LNCaP clone FGC (cell line): Measurements from ENCODE around the gene CDCP1.
"Not testable (repeated sequence)": the region's sequence is repeated elsewhere in the genome, so short reads cannot be mapped to it uniquely, and the experiment has no call there.

Experiments used
- DNase-seq: peaks from one replicate; pipeline ENCODE4 v3.0.0-alpha.2; 2011; ENCODE audit warnings: low read depth
- H3K4me3 ChIP-seq: 2 replicates; pipeline ENCODE4 v1.5.1; 2011; ENCODE audit warnings: mild to moderate bottlenecking, low read depth, low read length, control low read depth
- CTCF ChIP-seq: IDR thresholded peaks from 2 replicates; pipeline ENCODE4 v1.5.1; 2012; ENCODE audit warnings: mild to moderate bottlenecking; ENCODE audit not compliant: control insufficient read depth, insufficient read depth; ENCODE audit errors: extremely low read depth

CDCP1 gene

GRCh38 chr3:45079715-45080114 is 66.5 kb downstream of the CDCP1 start:
- no peak overlapping the region for H3K4me3 ChIP-seq
- DNase-seq: no peak
- no peak for TF ChIP-seq CTCF

GRCh38 chr3:45078910-45079522 is 67.2 kb downstream of the CDCP1 start:
- no peak for DNase-seq
- TF ChIP-seq CTCF: no peak
- H3K4me3 ChIP-seq: no peak overlapping the region

GRCh38 chr3:45078256-45078655 is 67.9 kb downstream of the CDCP1 start:
- DNase-seq, H3K4me3 ChIP-seq: not testable (repeated sequence)

- TF ChIP-seq CTCF: no peak
- no peak for DNase-seq
- no peak overlapping the region for H3K4me3 ChIP-seq
Observed at GRCh38 chr3:45075821-45076625, 70.2 kb downstream of the CDCP1 start.

- no peak overlapping the region for H3K4me3 ChIP-seq
- no peak for TF ChIP-seq CTCF
- DNase-seq: no peak
Observed at GRCh38 chr3:45071075-45071474, 75.1 kb downstream of the CDCP1 start.

- no peak for DNase-seq
- TF ChIP-seq CTCF: no peak
Observed at GRCh38 chr3:45067941-45068340, 78.2 kb downstream of the CDCP1 start.

GRCh38 chr3:45067486-45067885 is 78.7 kb downstream of the CDCP1 start:
- no peak overlapping the region for H3K4me3 ChIP-seq
- DNase-seq: no peak
- TF ChIP-seq CTCF: no peak

More at GRCh38 chr3:45067941-45068340, 78.2 kb downstream of the CDCP1 start:
- H3K4me3 ChIP-seq: no peak overlapping the region
